ENCODE results near the gene AAMP.

DNA sequence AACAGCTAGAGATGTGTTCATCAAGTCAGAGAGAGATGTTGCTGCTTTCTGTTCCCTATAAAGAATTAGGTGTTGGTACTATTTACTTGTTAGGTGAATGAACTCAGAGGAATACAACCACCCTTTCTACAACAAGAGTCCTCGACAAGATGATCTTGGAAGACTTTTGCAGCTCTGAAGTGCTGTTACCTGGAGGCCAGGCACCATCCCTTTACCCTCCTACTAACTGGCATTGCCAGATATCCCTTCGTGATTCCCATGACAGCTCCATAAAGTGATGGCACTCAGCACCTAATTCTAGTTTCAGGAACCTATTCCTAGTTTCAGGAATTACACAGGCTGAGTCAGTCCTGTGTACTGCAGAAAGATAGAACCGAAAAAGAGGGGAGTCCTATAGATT, 43.0 kb downstream of the AAMP start:
- TF ChIP-seq ARNT (IDR thresholded peaks at IDR 0.05) (no peak), ZNF384 (IDR thresholded peaks at IDR 0.05) (no peak), SP1 (IDR thresholded peaks at IDR 0.05) (no peak), LEF1 (IDR thresholded peaks at IDR 0.05; ENCODE audit: borderline replicate concordance) (no peak), FOXK2 (IDR thresholded peaks at IDR 0.05) (no peak)

All from HEK293T (cell line).